ENCODE measurements around the gene AGAP2.

AGAP2 gene

GRCh38 chr12:57765003-57765697 is 26.6 kb upstream of the AGAP2 start:
- TF ChIP-seq CTCF (IDR thresholded peaks at IDR 0.05; ENCODE audit: control insufficient read depth, insufficient read depth, low read depth, low read length, missing control alignments) = peak; percentile 53
- peak overlapping the region; percentile 39 for H3K4me3 ChIP-seq (ENCODE audit: control insufficient read depth, low read depth, low read length)
- no peak for DNase-seq (ENCODE audit: low read depth)

GRCh38 chr12:57764662-57765002 is 26.1 kb upstream of the AGAP2 start:
- no peak for TF ChIP-seq CTCF (IDR thresholded peaks at IDR 0.05; ENCODE audit: control insufficient read depth, insufficient read depth, low read depth, low read length, missing control alignments)
- H3K4me3 ChIP-seq (ENCODE audit: control insufficient read depth, low read depth, low read length) = peak overlapping the region; percentile 39
- DNase-seq (ENCODE audit: low read depth) = no peak

GRCh38 chr12:57763881-57764661 is 25.5 kb upstream of the AGAP2 start:
- TF ChIP-seq CTCF (IDR thresholded peaks at IDR 0.05; ENCODE audit: control insufficient read depth, insufficient read depth, low read depth, low read length, missing control alignments) = no peak
- no peak for DNase-seq (ENCODE audit: low read depth)
- H3K4me3 ChIP-seq (ENCODE audit: control insufficient read depth, low read depth, low read length) = no peak overlapping the region

- DNase-seq (ENCODE audit: low read depth) = no peak
- no peak for TF ChIP-seq CTCF (IDR thresholded peaks at IDR 0.05; ENCODE audit: control insufficient read depth, insufficient read depth, low read depth, low read length, missing control alignments)
- no peak overlapping the region for H3K4me3 ChIP-seq (ENCODE audit: control insufficient read depth, low read depth, low read length)
Measured at GRCh38 chr12:57762463-57762862, 23.9 kb upstream of the AGAP2 start.

- H3K4me3 ChIP-seq (ENCODE audit: control insufficient read depth, low read depth, low read length) = no peak overlapping the region
- DNase-seq (ENCODE audit: low read depth) = no peak
- no peak for TF ChIP-seq CTCF (IDR thresholded peaks at IDR 0.05; ENCODE audit: control insufficient read depth, insufficient read depth, low read depth, low read length, missing control alignments)
Measured at GRCh38 chr12:57761391-57761998, 23.0 kb upstream of the AGAP2 start.

GRCh38 chr12:57760347-57760982 is 21.9 kb upstream of the AGAP2 start:
- no peak overlapping the region for H3K4me3 ChIP-seq (ENCODE audit: control insufficient read depth, low read depth, low read length)
- TF ChIP-seq CTCF (IDR thresholded peaks at IDR 0.05; ENCODE audit: control insufficient read depth, insufficient read depth, low read depth, low read length, missing control alignments) = no peak
- no peak for DNase-seq (ENCODE audit: low read depth)
